Pons (tissue), 1 donor: ENCODE measurements around the gene SLX4.
"Not testable (repeated sequence)": the region's sequence is repeated elsewhere in the genome, so short reads cannot be mapped to it uniquely, and the experiment has no call there.

Experiments used
- DNase-seq: peaks from one replicate; pipeline ENCODE4 v3.0.0-alpha.2; 2016; ENCODE audit warnings: low spot score

Gene SLX4

DNA sequence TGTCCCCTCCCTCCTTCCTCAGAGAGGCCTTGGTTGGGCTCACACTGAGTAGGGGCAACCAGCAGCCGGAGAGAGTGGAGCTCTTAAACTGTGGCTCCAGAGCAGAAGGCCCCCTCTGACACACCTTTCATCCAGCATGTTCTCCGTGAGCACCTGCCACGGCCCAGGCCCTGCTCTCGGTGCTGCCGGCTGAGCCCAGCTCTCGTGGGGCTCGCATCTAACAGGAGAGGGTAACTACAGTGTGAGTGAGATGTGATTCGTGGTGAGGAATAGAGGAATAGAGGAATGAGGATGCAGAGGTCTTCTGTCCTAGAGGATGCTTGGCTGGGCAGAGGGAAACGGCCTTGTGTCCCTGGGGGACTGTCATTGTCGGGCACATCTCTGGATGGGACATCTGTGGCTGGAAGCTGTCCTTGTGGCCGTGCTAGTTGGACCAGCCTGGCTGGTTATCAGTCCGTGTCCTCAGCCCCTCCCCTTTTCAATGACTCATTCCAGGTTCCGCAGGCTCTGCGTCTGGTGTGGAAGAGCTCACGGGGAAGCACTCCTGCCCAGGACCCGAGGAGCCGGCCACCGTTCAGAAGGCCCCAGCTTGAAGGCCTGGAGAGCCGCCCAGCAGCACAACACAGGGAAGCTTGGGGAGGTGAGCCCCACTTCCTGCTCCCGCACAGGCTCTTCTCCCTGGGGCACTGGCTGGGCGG lies 31.1 kb upstream of the SLX4 start:
- no peak for DNase-seq

DNA sequence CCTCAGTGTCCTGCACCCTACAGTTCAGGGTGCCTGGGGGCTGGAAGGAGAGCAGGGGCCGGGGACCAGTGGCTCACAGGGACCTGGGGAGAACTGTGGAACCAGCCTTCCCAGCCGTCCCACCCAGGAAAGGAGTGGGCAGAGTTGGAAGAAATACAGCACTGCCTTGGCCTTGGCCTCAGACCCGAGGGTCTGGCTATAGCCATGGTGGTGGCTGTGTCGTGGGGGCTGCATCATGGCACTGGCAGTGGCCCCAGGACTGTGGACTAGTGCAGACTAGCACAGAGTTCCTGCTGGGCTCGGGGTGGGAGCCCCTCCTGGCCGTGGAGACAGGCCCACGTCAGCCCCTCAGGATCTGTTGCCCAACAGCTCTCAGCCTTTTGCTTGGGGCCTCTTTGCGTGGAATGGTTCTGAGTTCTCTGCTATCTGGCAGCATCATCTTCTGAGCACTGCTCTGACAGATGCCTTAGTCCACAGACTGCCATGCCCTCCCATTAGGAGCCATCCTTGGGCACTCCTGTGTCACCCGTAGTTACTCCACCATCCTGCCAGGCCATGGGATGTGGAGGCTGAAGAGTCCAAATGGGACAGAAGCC lies 30.5 kb upstream of the SLX4 start:
- DNase-seq, result no peak

DNA sequence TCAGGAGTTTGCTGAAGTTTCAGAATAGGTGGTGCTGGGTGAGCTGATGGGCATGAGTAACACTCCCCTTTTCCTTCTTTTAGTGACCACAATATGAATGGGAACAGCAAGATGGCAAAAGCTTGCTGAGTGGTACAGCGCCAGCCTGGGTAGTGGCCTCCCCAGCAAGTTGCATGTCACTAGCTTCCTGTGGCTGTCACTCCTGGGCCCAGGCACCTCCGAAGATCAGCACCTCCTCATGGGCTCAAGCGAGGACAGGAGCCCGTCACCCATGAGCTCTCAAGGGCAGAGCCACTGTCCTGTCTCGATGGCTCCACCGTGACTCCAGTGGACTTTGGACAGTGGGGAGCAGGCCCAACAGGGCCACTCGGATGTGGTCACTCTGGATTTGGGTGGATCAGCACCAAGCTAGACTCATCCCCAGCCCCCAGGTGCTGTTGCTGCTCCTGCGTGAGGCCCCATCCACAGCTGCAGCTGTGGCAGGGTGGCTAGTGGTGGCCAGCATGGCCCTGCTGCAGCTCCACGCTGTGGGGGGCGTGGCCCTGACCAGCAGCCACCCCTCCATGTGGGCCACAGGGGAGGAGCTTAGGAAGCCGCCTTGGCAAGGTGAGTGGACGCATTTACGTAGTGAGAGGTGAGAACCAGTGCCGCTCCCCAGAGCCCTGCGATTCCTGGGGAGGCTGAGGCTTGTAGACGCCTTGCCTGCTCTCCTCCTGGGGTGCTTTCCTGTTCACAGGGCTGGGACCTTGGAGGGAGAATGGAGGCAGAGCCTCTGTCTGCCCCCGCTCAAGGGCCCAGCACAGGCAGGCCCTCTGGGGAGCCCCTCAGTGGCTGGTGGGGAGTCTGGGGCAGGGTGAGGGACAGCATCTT lies 29.5 kb upstream of the SLX4 start:
- DNase-seq, result no peak

DNA sequence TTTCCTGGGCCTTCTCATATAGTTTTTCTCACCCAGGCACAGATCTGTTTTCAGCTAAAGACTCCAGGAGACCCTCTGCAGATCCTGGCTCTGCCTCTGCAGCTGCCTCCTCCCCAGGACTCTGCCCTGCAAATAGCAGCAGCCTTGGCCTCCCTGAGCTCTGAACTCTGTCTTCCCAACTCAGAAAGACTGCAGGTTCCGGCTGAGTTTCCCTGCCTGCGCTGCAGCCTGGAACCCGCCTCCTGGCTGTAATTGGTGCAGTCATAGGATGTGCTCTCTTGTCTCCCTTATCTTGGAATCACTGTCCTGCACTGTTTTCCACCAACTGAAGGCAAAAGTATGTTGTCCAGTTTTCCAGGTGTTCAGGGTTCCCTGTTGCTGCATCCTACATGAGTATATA lies 28.8 kb upstream of the SLX4 start:
- DNase-seq, result no peak

DNA sequence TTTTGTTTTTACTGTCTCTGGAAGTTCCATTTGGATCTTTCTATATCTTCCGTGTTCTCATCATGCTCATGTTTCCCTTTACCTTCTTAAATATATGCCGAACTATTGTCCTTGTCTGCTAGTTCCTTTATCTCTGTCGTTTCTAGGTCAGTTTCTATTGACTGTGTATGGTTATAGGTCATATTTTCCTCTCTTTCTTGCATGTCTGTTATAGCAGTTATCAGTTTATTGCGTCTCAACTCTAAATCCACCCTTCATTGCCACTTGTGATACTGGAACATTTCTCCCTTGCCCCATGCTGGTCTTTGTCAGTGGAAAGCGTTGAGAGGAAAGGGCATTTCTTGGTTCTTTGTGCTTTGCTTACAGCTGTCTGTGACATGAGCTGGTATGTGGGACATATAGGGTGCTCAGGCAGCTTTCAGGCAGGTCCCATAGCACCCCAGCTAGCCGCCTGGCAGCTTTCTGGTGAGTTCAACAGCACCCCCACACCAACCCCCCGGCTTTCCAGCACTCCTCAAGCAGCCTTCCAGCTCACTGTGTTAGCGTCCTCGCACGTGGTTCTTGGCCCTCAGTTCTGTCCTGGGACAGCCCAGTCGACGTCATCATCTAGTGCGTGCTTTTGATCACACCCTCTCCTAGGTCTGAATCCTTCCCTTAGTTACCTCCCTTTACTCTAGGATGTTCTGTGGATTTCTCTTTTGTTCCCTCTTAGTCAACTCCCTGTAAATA lies 27.7 kb upstream of the SLX4 start:
- DNase-seq, result no peak

DNA sequence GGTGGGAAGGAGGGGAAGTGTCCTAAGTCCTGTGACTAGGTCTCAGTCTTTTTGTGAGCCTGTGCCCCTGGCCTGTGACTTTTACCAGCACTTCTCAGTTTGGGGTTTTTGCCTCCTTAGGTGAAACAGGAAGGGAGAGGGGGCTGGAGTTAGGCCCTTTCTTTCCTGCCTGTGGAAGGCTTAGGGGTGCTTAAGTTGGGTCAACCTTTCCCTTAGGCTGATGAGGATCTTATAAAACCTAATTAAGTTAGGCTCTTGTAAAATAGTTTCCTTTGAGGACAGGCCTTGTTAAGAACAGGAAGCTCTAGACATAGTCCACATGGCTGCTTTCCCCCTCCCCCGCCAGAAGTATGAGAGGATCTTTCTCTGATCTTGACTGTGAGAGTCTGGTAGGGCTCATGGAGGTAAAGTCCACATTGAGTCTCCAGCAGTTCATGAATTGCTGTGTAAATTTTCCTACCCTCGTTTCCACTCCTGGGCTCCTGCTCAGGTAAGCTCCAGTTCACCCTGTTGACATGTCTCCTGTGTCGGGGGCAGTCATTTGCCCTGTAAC lies 26.0 kb upstream of the SLX4 start:
- DNase-seq, result no peak

GRCh38 chr16:3625911-3626732 lies 14.7 kb upstream of the SLX4 start:
- no peak for DNase-seq

GRCh38 chr16:3625331-3625730 lies 13.9 kb upstream of the SLX4 start:
- no peak for DNase-seq

DNA sequence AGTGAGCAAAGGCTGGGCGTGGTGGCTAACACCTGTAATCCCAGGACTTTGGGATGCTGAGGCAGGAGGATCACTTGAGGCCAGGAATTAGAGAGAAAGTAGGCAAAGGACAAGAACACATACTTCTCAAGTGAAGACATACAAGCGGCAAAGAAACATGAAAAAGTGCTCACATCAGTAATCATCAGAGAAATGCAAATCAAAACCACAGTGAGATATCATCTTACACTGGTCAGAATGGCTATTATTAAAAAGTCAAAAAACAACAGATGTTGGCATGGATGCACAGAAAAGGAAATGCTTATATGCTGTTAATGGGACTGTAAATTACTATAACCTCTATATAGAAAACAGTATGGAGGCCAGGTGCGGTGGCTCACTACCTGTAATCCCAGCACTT lies 12.2 kb upstream of the SLX4 start:
- no peak for DNase-seq

DNA sequence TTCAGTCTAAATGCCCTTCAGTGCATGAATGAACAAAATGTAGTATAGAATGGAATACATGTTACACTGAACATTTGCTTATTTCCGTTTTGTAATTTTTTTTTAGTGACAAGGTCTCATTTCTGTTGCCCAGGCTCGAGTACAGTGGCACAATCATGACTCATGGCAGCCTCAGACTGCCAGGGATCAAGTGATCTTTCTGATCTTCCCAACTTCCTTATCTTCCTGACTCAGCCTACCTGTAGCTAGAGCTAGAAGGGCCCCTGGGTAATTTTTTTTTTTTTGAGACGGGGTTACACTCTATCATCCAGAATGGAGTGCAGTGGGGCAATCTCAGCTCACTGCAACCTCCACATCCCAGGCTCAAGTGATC lies 7.3 kb upstream of the SLX4 start:
- no peak for DNase-seq

GRCh38 chr16:3612510-3613466 lies 1.4 kb upstream of the SLX4 start:
- no peak for DNase-seq

DNA sequence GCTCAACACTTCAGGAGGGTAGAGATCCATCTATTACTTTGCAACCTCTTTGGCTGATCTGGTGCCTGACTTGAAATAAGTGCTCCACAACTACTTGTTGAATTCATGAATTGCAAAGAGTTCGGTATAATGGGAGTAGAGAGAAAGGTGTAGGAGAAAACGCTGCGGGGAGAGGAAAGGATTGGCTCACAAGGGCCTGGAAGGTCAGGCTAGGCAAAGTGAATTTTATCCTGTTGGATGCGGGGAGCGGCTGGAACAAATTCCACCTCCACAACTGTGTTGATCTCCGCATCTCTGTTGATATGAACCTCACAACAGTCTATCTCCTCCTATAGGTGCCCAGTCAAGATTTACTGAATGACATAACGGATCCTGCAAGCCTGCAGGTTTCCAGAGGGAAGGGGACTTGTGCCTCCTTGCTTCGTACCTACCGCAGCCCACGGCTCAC lies 684 bp downstream of the SLX4 start:
- DNase-seq, result peak; percentile 8

GRCh38 chr16:3609895-3610697 lies 1.3 kb downstream of the SLX4 start:
- DNase-seq, result peak; percentile 20

DNA sequence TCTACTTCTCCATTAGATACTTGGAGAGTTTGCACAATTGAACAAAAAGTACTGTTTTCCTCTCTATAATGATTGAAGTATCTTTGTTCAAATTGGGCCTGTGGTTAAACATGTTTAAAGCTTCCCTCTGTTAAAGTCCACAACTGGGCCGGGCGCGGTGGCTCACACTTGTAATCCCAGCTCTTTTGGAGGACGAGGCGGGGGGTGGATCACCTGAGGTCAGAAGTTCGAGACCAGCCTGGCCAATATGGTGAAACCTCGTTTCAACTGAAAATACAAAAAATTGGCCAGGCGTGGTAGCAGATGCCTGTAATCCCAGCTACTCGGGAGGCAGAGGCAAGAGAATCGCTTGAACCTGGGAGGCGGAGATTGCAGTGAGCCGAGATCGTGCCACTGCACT lies 2.4 kb downstream of the SLX4 start:
- DNase-seq, result not testable (repeated sequence)

GRCh38 chr16:3608069-3608468 lies 3.3 kb downstream of the SLX4 start:
- DNase-seq, result no peak

- DNase-seq, result no peak
Observed at GRCh38 chr16:3607634-3608033, 3.8 kb downstream of the SLX4 start.

GRCh38 chr16:3607161-3607560 lies 4.2 kb downstream of the SLX4 start:
- no peak for DNase-seq

DNA sequence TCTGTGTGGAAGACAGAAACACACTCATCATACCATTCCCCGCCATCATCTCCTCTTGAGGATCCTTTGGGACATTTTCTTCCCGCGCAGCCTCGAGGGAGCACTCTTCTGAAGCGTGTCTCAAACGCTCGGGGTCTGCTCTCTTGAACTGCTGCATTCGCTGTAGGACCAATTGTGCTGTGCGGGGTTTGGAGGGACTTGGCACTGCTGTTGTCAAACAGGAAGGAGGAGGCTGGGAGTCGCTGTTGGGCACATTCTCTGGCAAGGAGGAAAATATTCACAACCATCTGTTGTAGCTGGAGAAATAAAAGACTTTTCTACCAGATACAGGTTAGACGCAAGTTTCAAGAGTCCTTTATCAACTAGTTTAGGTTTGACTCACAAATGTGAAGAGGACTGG lies 5.0 kb downstream of the SLX4 start:
- no peak for DNase-seq

DNA sequence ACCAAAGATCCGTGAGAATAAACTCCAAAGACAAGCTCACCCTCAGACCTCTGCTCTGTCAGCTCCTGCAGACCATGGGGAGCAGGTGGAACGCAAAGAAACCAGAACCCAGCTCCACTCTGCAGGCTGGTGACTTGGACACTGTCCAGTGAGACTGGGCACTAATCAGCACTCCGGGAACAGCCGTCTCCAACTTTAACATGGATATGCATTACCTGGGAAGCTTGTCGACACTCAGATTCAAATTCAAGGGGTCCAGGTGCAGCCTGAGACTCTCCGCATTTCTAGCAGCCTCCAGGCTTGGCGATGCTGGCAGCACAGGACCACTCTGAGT lies 9.1 kb downstream of the SLX4 start:
- DNase-seq, result no peak
